WTC11 (cell line): Measurements from ENCODE around the gene STAMBPL1. TPM values are rescaled to one million over a fixed set of nuclear protein-coding genes. Genes with fewer than 3 reads are reported as not detected.

Experiments
- ATAC-seq: fragments of 200-7000 bp; cut with Tn5 transposase; 2 replicates; pipeline ENCODE4 v1.10.0; 2021; ENCODE audit warnings: mild to moderate bottlenecking, moderate library complexity
- CTCF ChIA-PET: fragments of 300-600 bp; sonication (Branson Sonifier 250); formaldehyde crosslinking; loops from one replicate; lab custom pipeline; 2021; ENCODE audit warnings: antibody characterized with exemption; lab: Charles Lee
- POLR2A ChIA-PET: fragments of 350-600 bp; sonication (Branson Sonifier 250); formaldehyde crosslinking; loops from one replicate; lab custom pipeline; 2021; ENCODE audit warnings: antibody characterized with exemption; lab: Charles Lee
- DNase-seq: peaks from one replicate; pipeline ENCODE4 v3.0.0; 2021; ENCODE audit warnings: low spot score
- H3K27ac Mint-ChIP-seq: 2 replicates; pipeline ENCODE4 v1.8.0; 2021; ENCODE audit warnings: mixed read lengths
- H3K27me3 Mint-ChIP-seq: 2 replicates; pipeline ENCODE4 v1.8.0; 2021; ENCODE audit warnings: low read depth, mild to moderate bottlenecking, moderate library complexity, mixed read lengths
- H3K36me3 Mint-ChIP-seq: 2 replicates; pipeline ENCODE4 v1.8.0; 2021; ENCODE audit warnings: mixed read lengths
- H3K4me1 Mint-ChIP-seq: 2 replicates; pipeline ENCODE4 v1.8.0; 2022; ENCODE audit warnings: mixed read lengths
- H3K4me3 Mint-ChIP-seq: 2 replicates; pipeline ENCODE4 v1.8.0; 2021; ENCODE audit warnings: mild to moderate bottlenecking, moderate library complexity, mixed read lengths
- H3K9me3 Mint-ChIP-seq: 2 replicates; pipeline ENCODE4 v1.8.0; 2021; ENCODE audit warnings: mixed read lengths
- EMX1 ChIP-seq: fragments of 250-450 bp; sonication (Bioruptor Pico); IDR thresholded peaks from 2 replicates; pipeline ENCODE4 v1.8.0; 2021; ENCODE audit warnings: mild to moderate bottlenecking
- FOXJ3 ChIP-seq: sonication (generic); formaldehyde crosslinking; IDR thresholded peaks from 2 replicates; pipeline ENCODE4 v1.9.0; 2021; ENCODE audit warnings: missing genetic modification reagents, mild to moderate bottlenecking, borderline replicate concordance
- HMGA2 ChIP-seq: fragments of 250-450 bp; sonication (Bioruptor Pico); IDR thresholded peaks from 2 replicates; pipeline ENCODE4 v1.4.0; 2021; ENCODE audit warnings: mild to moderate bottlenecking, moderate library complexity
- JAZF1 ChIP-seq: fragments of 250-450 bp; sonication (Bioruptor Pico); IDR thresholded peaks from 2 replicates; pipeline ENCODE4 v1.9.0; 2021; ENCODE audit warnings: moderate library complexity, mild to moderate bottlenecking, inconsistent platforms
- MYBL2 ChIP-seq: sonication (generic); formaldehyde crosslinking; IDR thresholded peaks from 2 replicates; pipeline ENCODE4 v1.8.1; 2023; ENCODE audit warnings: mild to moderate bottlenecking, moderate library complexity, missing genetic modification reagents
- NFATC4 ChIP-seq: fragments of 250-450 bp; sonication (Bioruptor Pico); IDR thresholded peaks from 2 replicates; pipeline ENCODE4 v1.9.0; 2021; ENCODE audit warnings: mild to moderate bottlenecking
- NFE2L1 ChIP-seq: sonication (generic); formaldehyde crosslinking; IDR thresholded peaks from 2 replicates; pipeline ENCODE4 v1.8.1; 2023; ENCODE audit warnings: missing genetic modification reagents
- NFYB ChIP-seq: sonication (generic); formaldehyde crosslinking; conservative IDR thresholded peaks from 2 replicates; pipeline ENCODE4 v1.8.0; 2022; ENCODE audit warnings: low read depth, missing genetic modification reagents
- NR3C1 ChIP-seq: sonication (generic); formaldehyde crosslinking; conservative IDR thresholded peaks from 2 replicates; pipeline ENCODE4 v1.8.1; 2023; ENCODE audit warnings: low read depth, mild to moderate bottlenecking, missing genetic modification reagents
- RORB ChIP-seq: fragments of 250-450 bp; sonication (Bioruptor Pico); IDR thresholded peaks from 2 replicates; pipeline ENCODE4 v1.9.0; 2021; ENCODE audit warnings: mild to moderate bottlenecking
- TP53 ChIP-seq: sonication (generic); formaldehyde crosslinking; IDR thresholded peaks from 2 replicates; pipeline ENCODE4 v1.8.1; 2023; ENCODE audit warnings: mild to moderate bottlenecking, missing genetic modification reagents
- ZNF232 ChIP-seq: sonication (generic); formaldehyde crosslinking; IDR thresholded peaks from 2 replicates; pipeline ENCODE4 v1.8.0; 2022; ENCODE audit warnings: mild to moderate bottlenecking, missing genetic modification reagents
- ZNF263 ChIP-seq: sonication (generic); formaldehyde crosslinking; IDR thresholded peaks from 2 replicates; pipeline ENCODE4 v1.8.1; 2022; ENCODE audit warnings: low read depth, mild to moderate bottlenecking, moderate library complexity, missing genetic modification reagents
- ZNF416 ChIP-seq: fragments of 250-450 bp; sonication (Bioruptor Pico); IDR thresholded peaks from 2 replicates; pipeline ENCODE4 v1.9.0; 2021; ENCODE audit warnings: mild to moderate bottlenecking, inconsistent platforms
- total RNA-seq: library from RNA; stranded (reverse); gene quantifications from 3 replicates; pipeline ENCODE4 v1.2.3, GENCODE V29; 2021
- TF ChIP-seq, protein P1 (sequence below): sonication (generic); formaldehyde crosslinking; IDR thresholded peaks from 2 replicates; pipeline ENCODE4 v1.8.1; 2023; ENCODE audit warnings: mild to moderate bottlenecking, moderate library complexity, missing genetic modification reagents
- TF ChIP-seq, protein P2 (sequence below): sonication (generic); formaldehyde crosslinking; IDR thresholded peaks from 2 replicates; pipeline ENCODE4 v1.8.1; 2023; ENCODE audit warnings: mild to moderate bottlenecking, missing genetic modification reagents
- TF ChIP-seq, protein P3 (sequence below): sonication (generic); formaldehyde crosslinking; conservative IDR thresholded peaks from 2 replicates; pipeline ENCODE4 v1.8.1; 2023; ENCODE audit warnings: mild to moderate bottlenecking, low read depth, missing genetic modification reagents, moderate library complexity
- TF ChIP-seq, protein P4 (sequence below): sonication (generic); formaldehyde crosslinking; IDR thresholded peaks from 2 replicates; pipeline ENCODE4 v1.8.1; 2023; ENCODE audit warnings: mild to moderate bottlenecking, missing genetic modification reagents, moderate library complexity

STAMBPL1 gene
- total RNA-seq, 1 experiment from 2014 or later, result 3.9 TPM

DNA sequence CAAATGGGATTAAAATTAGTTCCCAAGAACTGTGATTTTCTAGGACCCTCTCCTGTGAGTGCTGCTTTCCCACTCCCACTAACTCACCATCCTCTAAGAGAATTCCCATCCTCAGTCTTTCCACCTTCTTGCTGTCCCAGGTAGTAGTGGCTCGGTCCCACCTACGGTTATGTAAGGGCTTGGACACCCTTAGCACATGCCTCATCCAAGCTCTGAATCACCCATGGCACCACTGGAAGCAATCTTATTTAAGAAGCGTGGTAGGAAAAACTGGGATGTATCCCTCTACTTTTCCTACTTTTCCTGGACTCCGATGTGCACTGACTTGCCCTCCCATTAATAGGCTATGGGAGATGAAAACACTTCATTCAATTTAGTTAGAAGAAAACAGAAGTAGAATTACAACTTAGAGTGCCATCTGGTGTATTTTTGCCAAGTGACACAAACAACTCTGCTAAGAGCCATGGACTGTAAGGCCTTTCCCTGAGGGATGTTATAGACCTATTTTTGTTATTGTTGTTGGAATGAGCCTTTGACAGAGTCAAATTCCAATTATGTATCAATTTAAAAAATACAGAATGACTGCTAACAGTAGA, 14.7 kb upstream of the STAMBPL1 start (continued):
- TF ChIP-seq ZNF232 (CRISPR knock-in tag) (no peak), ZNF416 (CRISPR knock-in tag) (no peak), RORB (no peak), ZNF263 (CRISPR knock-in tag) (no peak)
- TF ChIP-seq, protein P1, sequence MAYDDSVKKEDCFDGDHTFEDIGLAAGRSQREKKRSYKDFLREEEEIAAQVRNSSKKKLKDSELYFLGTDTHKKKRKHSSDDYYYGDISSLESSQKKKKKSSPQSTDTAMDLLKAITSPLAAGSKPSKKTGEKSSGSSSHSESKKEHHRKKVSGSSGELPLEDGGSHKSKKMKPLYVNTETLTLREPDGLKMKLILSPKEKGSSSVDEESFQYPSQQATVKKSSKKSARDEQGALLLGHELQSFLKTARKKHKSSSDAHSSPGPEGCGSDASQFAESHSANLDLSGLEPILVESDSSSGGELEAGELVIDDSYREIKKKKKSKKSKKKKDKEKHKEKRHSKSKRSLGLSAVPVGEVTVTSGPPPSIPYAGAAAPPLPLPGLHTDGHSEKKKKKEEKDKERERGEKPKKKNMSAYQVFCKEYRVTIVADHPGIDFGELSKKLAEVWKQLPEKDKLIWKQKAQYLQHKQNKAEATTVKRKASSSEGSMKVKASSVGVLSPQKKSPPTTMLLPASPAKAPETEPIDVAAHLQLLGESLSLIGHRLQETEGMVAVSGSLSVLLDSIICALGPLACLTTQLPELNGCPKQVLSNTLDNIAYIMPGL (CRISPR knock-in tag), result no peak

DNA sequence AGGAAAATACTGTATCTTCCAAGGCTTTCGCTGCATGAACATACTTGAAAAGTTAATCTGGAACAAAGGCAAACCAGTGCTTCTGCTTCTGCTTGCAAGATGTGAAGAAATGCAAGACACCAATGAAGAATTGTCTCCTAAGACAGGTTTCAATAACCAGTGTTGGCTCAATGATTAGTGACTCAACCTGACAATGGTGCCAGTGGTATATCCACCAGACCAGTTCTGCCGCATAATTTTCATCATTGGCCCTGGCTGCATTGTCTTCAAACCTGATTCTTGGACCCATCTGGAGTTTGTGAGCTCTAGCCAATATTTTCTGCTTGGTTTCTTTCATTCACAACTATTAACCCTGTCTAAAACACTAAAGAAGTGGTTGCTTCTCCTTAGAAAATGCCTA, 13.6 kb upstream of the STAMBPL1 start:
- no peaks in the 10 kb centered on the region for H3K36me3 Mint-ChIP-seq
- no peaks in the 10 kb centered on the region for H3K9me3 Mint-ChIP-seq
- POLR2A ChIA-PET, result no interaction called here
- H3K27me3 Mint-ChIP-seq, result no peaks in the 10 kb centered on the region
- H3K4me1 Mint-ChIP-seq, result peaks cover 7% of the 10 kb centered on the region
- H3K4me3 Mint-ChIP-seq, result no peak overlapping the region
- TF ChIP-seq NFE2L1 (CRISPR knock-in tag) (no peak), NFYB (CRISPR knock-in tag) (no peak), JAZF1 (CRISPR knock-in tag) (no peak), TP53 (CRISPR knock-in tag) (no peak), FOXJ3 (no peak), NR3C1 (CRISPR knock-in tag) (no peak), HMGA2 (no peak)
- TF ChIP-seq, protein P2, sequence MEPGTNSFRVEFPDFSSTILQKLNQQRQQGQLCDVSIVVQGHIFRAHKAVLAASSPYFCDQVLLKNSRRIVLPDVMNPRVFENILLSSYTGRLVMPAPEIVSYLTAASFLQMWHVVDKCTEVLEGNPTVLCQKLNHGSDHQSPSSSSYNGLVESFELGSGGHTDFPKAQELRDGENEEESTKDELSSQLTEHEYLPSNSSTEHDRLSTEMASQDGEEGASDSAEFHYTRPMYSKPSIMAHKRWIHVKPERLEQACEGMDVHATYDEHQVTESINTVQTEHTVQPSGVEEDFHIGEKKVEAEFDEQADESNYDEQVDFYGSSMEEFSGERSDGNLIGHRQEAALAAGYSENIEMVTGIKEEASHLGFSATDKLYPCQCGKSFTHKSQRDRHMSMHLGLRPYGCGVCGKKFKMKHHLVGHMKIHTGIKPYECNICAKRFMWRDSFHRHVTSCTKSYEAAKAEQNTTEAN, result no peak
- TF ChIP-seq, all 79 proteins: peak for 0
- no peak for DNase-seq
- H3K27ac Mint-ChIP-seq, result no peak overlapping the region
- CTCF ChIA-PET, result no interaction called here
- no peak for ATAC-seq

DNA sequence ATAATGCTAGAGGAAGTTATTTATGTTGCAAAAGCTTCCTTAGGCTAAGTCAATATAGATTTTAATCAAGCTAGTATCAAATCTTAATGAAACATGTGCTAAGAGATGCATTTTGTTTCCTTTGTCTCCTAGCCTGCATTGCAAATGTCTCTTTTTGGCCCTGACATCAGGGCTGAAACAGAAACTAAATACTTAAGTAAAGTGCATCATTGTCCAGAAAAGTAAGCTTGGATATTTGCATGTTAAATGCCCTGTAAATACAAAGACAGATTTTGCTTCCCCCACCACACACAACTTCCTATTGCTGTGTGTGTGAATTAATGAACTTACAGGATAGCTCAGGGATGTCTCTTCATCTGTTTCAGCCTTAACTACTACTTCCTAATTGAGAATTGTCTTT, 10.0 kb upstream of the STAMBPL1 start:
- Mint-ChIP-seq H3K4me1 (peaks cover 7% of the 10 kb centered on the region), H3K27me3 (no peaks in the 10 kb centered on the region), H3K27ac (no peak overlapping the region), H3K36me3 (no peaks in the 10 kb centered on the region), H3K4me3 (no peak overlapping the region), H3K9me3 (no peaks in the 10 kb centered on the region)
- ChIA-PET POLR2A (no interaction called here), CTCF (interaction anchor here (0.9 to 1.1 kb wide), 2 partner anchors 63 to 64 kb away, joined by 3 to 4 read pairs; no protein-coding TSS in a partner anchor)
- DNase-seq, result no peak
- ATAC-seq, result no peak
- no peak for TF ChIP-seq NFYB (CRISPR knock-in tag)
- TF ChIP-seq NFATC4 (CRISPR knock-in tag), result no peak
- TF ChIP-seq, protein P3, sequence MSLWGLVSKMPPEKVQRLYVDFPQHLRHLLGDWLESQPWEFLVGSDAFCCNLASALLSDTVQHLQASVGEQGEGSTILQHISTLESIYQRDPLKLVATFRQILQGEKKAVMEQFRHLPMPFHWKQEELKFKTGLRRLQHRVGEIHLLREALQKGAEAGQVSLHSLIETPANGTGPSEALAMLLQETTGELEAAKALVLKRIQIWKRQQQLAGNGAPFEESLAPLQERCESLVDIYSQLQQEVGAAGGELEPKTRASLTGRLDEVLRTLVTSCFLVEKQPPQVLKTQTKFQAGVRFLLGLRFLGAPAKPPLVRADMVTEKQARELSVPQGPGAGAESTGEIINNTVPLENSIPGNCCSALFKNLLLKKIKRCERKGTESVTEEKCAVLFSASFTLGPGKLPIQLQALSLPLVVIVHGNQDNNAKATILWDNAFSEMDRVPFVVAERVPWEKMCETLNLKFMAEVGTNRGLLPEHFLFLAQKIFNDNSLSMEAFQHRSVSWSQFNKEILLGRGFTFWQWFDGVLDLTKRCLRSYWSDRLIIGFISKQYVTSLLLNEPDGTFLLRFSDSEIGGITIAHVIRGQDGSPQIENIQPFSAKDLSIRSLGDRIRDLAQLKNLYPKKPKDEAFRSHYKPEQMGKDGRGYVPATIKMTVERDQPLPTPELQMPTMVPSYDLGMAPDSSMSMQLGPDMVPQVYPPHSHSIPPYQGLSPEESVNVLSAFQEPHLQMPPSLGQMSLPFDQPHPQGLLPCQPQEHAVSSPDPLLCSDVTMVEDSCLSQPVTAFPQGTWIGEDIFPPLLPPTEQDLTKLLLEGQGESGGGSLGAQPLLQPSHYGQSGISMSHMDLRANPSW (CRISPR knock-in tag), result no peak
- TF ChIP-seq MYBL2 (CRISPR knock-in tag), result no peak
- no peak for TF ChIP-seq EMX1 (CRISPR knock-in tag)
- TF ChIP-seq, protein P4, sequence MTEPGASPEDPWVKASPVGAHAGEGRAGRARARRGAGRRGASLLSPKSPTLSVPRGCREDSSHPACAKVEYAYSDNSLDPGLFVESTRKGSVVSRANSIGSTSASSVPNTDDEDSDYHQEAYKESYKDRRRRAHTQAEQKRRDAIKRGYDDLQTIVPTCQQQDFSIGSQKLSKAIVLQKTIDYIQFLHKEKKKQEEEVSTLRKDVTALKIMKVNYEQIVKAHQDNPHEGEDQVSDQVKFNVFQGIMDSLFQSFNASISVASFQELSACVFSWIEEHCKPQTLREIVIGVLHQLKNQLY (CRISPR knock-in tag), result no peak
